ENCODE measurements around the gene VAV2.
A peak's percentile ranks its signal among the peaks of the same experiment; 100 is the strongest.

Gene VAV2

GRCh38 chr9:133843250-133843649 lies 148.9 kb downstream of the VAV2 start:
- Histone ChIP-seq H3K36me3 (replicated peaks in 1 of 2; ENCODE audit: control insufficient read depth in 2 of 2, insufficient read depth in 2 of 2, low read length in 2 of 2) (peaks cover 1 to 5% of the 10 kb centered on the region in 2 donors), H2BK12ac (ENCODE audit: low read length) (no peak overlapping the region), H3K18ac (ENCODE audit: low read length) (no peak overlapping the region), H2AFZ (ENCODE audit: low read length) (no peak overlapping the region), H3K4me1 (ENCODE audit: control insufficient read depth in 2 of 2, insufficient read depth in 1 of 2, low read depth in 1 of 2, low read length in 2 of 2) (peaks cover 15 to 29% of the 10 kb centered on the region in 2 donors), H3K4me2 (ENCODE audit: insufficient read depth, low read length, poor library complexity, severe bottlenecking) (no peak overlapping the region), H3K4me3 (ENCODE audit: low read length in 2 of 2) (no peak overlapping the region), H4K8ac (ENCODE audit: low read depth, low read length) (no peak overlapping the region), H3K9ac (ENCODE audit: low read depth, low read length, poor library complexity) (peak overlapping the region; percentile 50), H2BK15ac (ENCODE audit: low read length) (peak overlapping the region; percentile 2), H2BK120ac (ENCODE audit: low read depth, low read length) (no peak overlapping the region), H4K91ac (ENCODE audit: low read depth, low read length, poor library complexity) (no peak overlapping the region), H3K27ac (replicated peaks; ENCODE audit: low read length) (no peak overlapping the region), H2AK5ac (ENCODE audit: low read depth, low read length) (peak overlapping the region; percentile 88), H3K79me1 (ENCODE audit: low read depth, low read length) (peaks cover 20% of the 10 kb centered on the region), H3K4ac (ENCODE audit: low read length) (peak overlapping the region; percentile 84), H3K14ac (ENCODE audit: low read length) (peak overlapping the region; percentile 71), H3K9me3 (replicated peaks in 1 of 2; ENCODE audit: control insufficient read depth in 2 of 2, insufficient read depth in 1 of 2, low read depth in 1 of 2, low read length in 2 of 2) (no peaks in the 10 kb centered on the region), H3K27me3 (ENCODE audit: control insufficient read depth in 3 of 3, insufficient read depth in 3 of 3, low read depth in 1 of 3, low read length in 3 of 3) (no peaks in the 10 kb centered on the region), H3K23ac (ENCODE audit: low read depth, low read length, poor library complexity) (peak overlapping the region; percentile 80), H2BK5ac (ENCODE audit: low read length) (no peak overlapping the region)
- no CpG with 5 or more reads among the region's 5 CpGs for WGBS, 2 donors (ENCODE audit: extremely low coverage in 2 of 2, insufficient read length in 2 of 2, insufficient replicate concordance in 1 of 2)
- DNase-seq (ENCODE audit: low spot score): no peak

DNA sequence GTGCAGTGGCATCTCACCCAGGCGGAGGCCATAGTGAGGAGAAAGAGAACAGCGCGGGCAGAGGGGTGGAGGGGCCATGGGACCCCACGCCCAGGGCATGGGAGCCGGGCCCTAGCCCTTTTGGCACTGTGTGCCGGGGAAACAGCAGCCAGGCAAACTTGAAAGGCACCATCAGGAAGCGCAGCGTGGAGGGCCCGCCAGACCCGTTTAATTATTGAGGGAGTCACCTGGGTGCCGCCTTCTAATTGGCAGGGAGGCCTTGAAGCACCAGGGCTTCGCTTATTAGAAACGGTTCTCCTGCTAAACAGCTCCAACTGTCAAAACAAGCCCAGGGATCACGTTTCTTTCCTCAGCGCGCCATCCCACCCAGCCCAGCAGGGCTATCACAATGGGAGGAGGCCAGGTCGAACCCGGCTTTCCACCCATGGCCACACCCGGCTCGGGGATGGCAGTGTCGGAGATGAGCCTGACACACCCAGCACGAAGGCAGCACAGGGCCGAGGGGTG lies 149.3 kb downstream of the VAV2 start:
- Histone ChIP-seq H2AFZ (ENCODE audit: low read length) (no peak overlapping the region), H2BK15ac (ENCODE audit: low read length) (no peak overlapping the region), H4K8ac (ENCODE audit: low read depth, low read length) (no peak overlapping the region), H3K79me1 (ENCODE audit: low read depth, low read length) (peaks cover 23% of the 10 kb centered on the region), H3K14ac (ENCODE audit: low read length) (peak overlapping the region; percentile 71), H2BK12ac (ENCODE audit: low read length) (no peak overlapping the region), H3K9ac (ENCODE audit: low read depth, low read length, poor library complexity) (no peak overlapping the region), H4K91ac (ENCODE audit: low read depth, low read length, poor library complexity) (no peak overlapping the region), H3K36me3 (replicated peaks in 1 of 2; ENCODE audit: control insufficient read depth in 2 of 2, insufficient read depth in 2 of 2, low read length in 2 of 2) (peaks cover 1 to 4% of the 10 kb centered on the region in 2 donors), H3K9me3 (replicated peaks in 1 of 2; ENCODE audit: control insufficient read depth in 2 of 2, insufficient read depth in 1 of 2, low read depth in 1 of 2, low read length in 2 of 2) (no peaks in the 10 kb centered on the region), H3K4me3 (ENCODE audit: low read length in 2 of 2) (no peak overlapping the region), H2BK5ac (ENCODE audit: low read length) (peak overlapping the region; percentile 53), H3K23ac (ENCODE audit: low read depth, low read length, poor library complexity) (peak overlapping the region; percentile 80), H3K27ac (replicated peaks; ENCODE audit: low read length) (no peak overlapping the region), H2AK5ac (ENCODE audit: low read depth, low read length) (peak overlapping the region; percentile 88), H3K27me3 (ENCODE audit: control insufficient read depth in 3 of 3, insufficient read depth in 3 of 3, low read depth in 1 of 3, low read length in 3 of 3) (no peaks in the 10 kb centered on the region), H3K4ac (ENCODE audit: low read length) (peak overlapping the region; percentile 84), H2BK120ac (ENCODE audit: low read depth, low read length) (no peak overlapping the region), H3K4me1 (ENCODE audit: control insufficient read depth in 2 of 2, insufficient read depth in 1 of 2, low read depth in 1 of 2, low read length in 2 of 2) (peaks cover 15 to 33% of the 10 kb centered on the region in 2 donors), H3K4me2 (ENCODE audit: insufficient read depth, low read length, poor library complexity, severe bottlenecking) (no peak overlapping the region), H3K18ac (ENCODE audit: low read length) (peak overlapping the region; percentile 64)
- no CpG with 5 or more reads among the region's 23 CpGs for WGBS, 2 donors (ENCODE audit: extremely low coverage in 2 of 2, insufficient read length in 2 of 2, insufficient replicate concordance in 1 of 2)
- DNase-seq (ENCODE audit: low spot score): no peak

DNA sequence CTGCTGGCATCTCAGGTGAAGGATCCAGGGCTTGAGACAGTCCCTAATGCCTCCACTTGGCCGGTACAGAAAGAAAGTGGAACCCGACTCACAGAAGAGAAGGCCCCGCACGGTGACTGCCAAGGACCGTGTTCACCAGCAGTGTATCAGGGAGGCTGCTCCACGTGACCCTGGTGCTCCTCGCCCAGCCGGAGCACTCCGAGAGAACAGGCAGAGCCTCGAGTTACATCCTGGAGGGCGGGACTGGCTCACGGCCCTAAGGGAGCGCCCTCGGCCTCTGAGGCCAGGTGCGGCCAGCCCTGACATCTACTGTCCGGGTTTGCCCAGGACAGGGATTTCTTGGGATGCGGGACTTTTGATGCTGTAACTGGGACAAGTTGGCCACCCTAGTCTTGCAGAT lies 149.9 kb downstream of the VAV2 start:
- peaks cover 15 to 33% of the 10 kb centered on the region in 2 donors for H3K4me1 ChIP-seq (ENCODE audit: control insufficient read depth in 2 of 2, insufficient read depth in 1 of 2, low read depth in 1 of 2, low read length in 2 of 2)
- H2BK5ac ChIP-seq (ENCODE audit: low read length): no peak overlapping the region
- no peaks in the 10 kb centered on the region for H3K9me3 ChIP-seq (replicated peaks in 1 of 2; ENCODE audit: control insufficient read depth in 2 of 2, insufficient read depth in 1 of 2, low read depth in 1 of 2, low read length in 2 of 2)
- H2BK15ac ChIP-seq (ENCODE audit: low read length): no peak overlapping the region
- peaks cover 0 to 1% of the 10 kb centered on the region in 2 donors for H3K36me3 ChIP-seq (replicated peaks in 1 of 2; ENCODE audit: control insufficient read depth in 2 of 2, insufficient read depth in 2 of 2, low read length in 2 of 2)
- peak overlapping the region; percentile 46 for H3K18ac ChIP-seq (ENCODE audit: low read length)
- H3K79me1 ChIP-seq (ENCODE audit: low read depth, low read length): peaks cover 23% of the 10 kb centered on the region
- no peak overlapping the region for H3K4ac ChIP-seq (ENCODE audit: low read length)
- no peak overlapping the region for H3K23ac ChIP-seq (ENCODE audit: low read depth, low read length, poor library complexity)
- H3K9ac ChIP-seq (ENCODE audit: low read depth, low read length, poor library complexity): no peak overlapping the region
- H4K91ac ChIP-seq (ENCODE audit: low read depth, low read length, poor library complexity): no peak overlapping the region
- H2BK120ac ChIP-seq (ENCODE audit: low read depth, low read length): no peak overlapping the region
- H3K14ac ChIP-seq (ENCODE audit: low read length): no peak overlapping the region
- H3K27me3 ChIP-seq (ENCODE audit: control insufficient read depth in 3 of 3, insufficient read depth in 3 of 3, low read depth in 1 of 3, low read length in 3 of 3): no peaks in the 10 kb centered on the region
- H2AFZ ChIP-seq (ENCODE audit: low read length): no peak overlapping the region
- no CpG with 5 or more reads among the region's 17 CpGs for WGBS, 2 donors (ENCODE audit: extremely low coverage in 2 of 2, insufficient read length in 2 of 2, insufficient replicate concordance in 1 of 2)
- no peak overlapping the region for H2BK12ac ChIP-seq (ENCODE audit: low read length)
- H3K27ac ChIP-seq (replicated peaks; ENCODE audit: low read length): no peak overlapping the region
- no peak overlapping the region for H4K8ac ChIP-seq (ENCODE audit: low read depth, low read length)
- no peak for DNase-seq (ENCODE audit: low spot score)
- H2AK5ac ChIP-seq (ENCODE audit: low read depth, low read length): peak overlapping the region; percentile 11
- H3K4me3 ChIP-seq (ENCODE audit: low read length in 2 of 2): no peak overlapping the region
- H3K4me2 ChIP-seq (ENCODE audit: insufficient read depth, low read length, poor library complexity, severe bottlenecking): no peak overlapping the region

- H3K27ac ChIP-seq (replicated peaks; ENCODE audit: low read length): no peak overlapping the region
- no peaks in the 10 kb centered on the region for H3K9me3 ChIP-seq (replicated peaks in 1 of 2; ENCODE audit: control insufficient read depth in 2 of 2, insufficient read depth in 1 of 2, low read depth in 1 of 2, low read length in 2 of 2)
- no peak overlapping the region for H3K14ac ChIP-seq (ENCODE audit: low read length)
- no peak overlapping the region for H2AFZ ChIP-seq (ENCODE audit: low read length)
- H3K36me3 ChIP-seq (replicated peaks in 1 of 2; ENCODE audit: control insufficient read depth in 2 of 2, insufficient read depth in 2 of 2, low read length in 2 of 2): peaks cover 0 to 1% of the 10 kb centered on the region in 2 donors
- peak overlapping the region; percentile 66 for H2BK15ac ChIP-seq (ENCODE audit: low read length)
- H3K79me1 ChIP-seq (ENCODE audit: low read depth, low read length): peaks cover 16% of the 10 kb centered on the region
- H3K9ac ChIP-seq (ENCODE audit: low read depth, low read length, poor library complexity): peak overlapping the region; percentile 34
- no peak overlapping the region for H4K91ac ChIP-seq (ENCODE audit: low read depth, low read length, poor library complexity)
- H3K18ac ChIP-seq (ENCODE audit: low read length): peak overlapping the region; percentile 85
- H3K4me2 ChIP-seq (ENCODE audit: insufficient read depth, low read length, poor library complexity, severe bottlenecking): no peak overlapping the region
- no CpG with 5 or more reads among the region's 10 CpGs for WGBS, 2 donors (ENCODE audit: extremely low coverage in 2 of 2, insufficient read length in 2 of 2, insufficient replicate concordance in 1 of 2)
- H3K4me3 ChIP-seq (ENCODE audit: low read length in 2 of 2): no peak overlapping the region
- no peaks in the 10 kb centered on the region for H3K27me3 ChIP-seq (ENCODE audit: control insufficient read depth in 3 of 3, insufficient read depth in 3 of 3, low read depth in 1 of 3, low read length in 3 of 3)
- no peak overlapping the region for H2BK120ac ChIP-seq (ENCODE audit: low read depth, low read length)
- no peak for DNase-seq (ENCODE audit: low spot score)
- peak overlapping the region; percentile 76 for H2AK5ac ChIP-seq (ENCODE audit: low read depth, low read length)
- peak overlapping the region; percentile 24 for H2BK12ac ChIP-seq (ENCODE audit: low read length)
- no peak overlapping the region for H3K4ac ChIP-seq (ENCODE audit: low read length)
- H3K4me1 ChIP-seq (ENCODE audit: control insufficient read depth in 2 of 2, insufficient read depth in 1 of 2, low read depth in 1 of 2, low read length in 2 of 2): peaks cover 15 to 38% of the 10 kb centered on the region in 2 donors
- H4K8ac ChIP-seq (ENCODE audit: low read depth, low read length): no peak overlapping the region
- no peak overlapping the region for H2BK5ac ChIP-seq (ENCODE audit: low read length)
- no peak overlapping the region for H3K23ac ChIP-seq (ENCODE audit: low read depth, low read length, poor library complexity)
Observed at GRCh38 chr9:133841167-133841812, 150.8 kb downstream of the VAV2 start.

Data from neuronal stem cell (in vitro differentiated cells).